ENCODE measurements around the gene IMMP2L.

The IMMP2L gene

GRCh38 chr7:110766864-110767263 is 795.4 kb downstream of the IMMP2L start:
- DNase-seq, result no peak

DNA sequence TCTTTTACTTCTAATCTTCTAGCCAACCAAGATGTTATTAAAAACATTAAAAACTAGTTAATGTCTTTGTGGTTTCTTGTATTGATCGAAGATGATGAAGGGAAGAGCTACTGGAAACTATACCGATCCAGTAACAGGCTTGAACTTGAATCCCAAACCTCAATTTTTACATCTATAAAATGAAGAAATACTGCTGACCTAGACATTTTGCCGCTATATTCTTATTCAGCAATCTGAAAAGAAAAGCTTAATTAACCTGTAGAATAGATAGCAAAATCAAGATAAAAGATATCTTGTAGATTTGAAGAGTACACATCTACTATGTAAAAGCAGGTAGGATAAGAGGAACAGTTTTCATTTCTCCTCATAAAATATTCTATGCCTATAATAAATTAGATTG is 797.4 kb downstream of the IMMP2L start:
- no peak for DNase-seq

DNA sequence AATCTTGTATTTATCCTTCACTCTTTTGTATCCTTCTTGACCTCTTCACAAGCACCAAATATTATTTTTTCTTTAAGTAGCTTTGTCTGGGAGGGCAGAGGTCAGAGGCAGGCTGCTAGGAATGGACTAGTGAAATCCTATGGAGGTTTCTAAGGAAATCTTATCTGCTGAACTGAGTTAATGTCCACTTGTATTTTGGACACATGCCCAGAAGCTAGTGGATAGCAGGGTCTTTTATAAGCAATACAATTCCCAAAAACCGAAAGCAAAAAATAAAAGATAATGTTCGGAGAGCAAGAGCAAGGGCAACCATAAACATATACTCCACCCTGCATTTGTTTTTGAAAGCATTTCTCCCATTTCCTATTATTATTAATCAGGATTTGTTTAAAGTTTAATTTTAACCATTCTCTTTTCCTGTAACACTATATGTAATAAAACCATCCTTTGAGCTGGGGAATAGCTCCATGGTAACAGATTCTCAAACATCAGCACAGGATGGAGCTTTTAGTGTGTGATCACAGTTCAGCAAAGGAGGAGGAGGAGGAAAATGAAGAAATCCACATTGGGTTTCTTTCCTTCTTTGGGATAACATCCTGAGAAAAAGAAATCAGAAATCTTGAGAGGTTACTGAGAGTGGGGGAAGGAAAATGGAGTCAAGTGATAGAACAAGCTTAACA is 799.6 kb downstream of the IMMP2L start:
- DNase-seq, result no peak

DNA sequence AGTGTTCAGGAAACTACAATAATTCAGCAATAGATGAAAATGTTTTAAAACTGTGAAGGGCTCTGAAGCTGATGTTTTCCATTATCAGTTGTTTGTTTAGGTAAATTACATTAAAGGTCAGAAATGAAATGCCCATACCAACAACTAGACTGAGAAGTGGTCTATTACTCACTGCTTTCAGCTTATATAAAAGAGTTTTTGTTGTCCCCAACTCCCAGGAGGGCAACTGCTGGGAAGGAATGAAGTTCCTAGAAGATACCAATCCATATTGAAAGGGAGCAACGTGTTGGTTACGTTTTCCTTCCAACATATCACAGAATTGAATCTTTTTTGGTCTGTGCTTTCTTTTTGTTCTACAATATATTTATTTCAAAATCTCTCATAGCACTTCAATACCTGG is 802.0 kb downstream of the IMMP2L start:
- no peak for DNase-seq

DNA sequence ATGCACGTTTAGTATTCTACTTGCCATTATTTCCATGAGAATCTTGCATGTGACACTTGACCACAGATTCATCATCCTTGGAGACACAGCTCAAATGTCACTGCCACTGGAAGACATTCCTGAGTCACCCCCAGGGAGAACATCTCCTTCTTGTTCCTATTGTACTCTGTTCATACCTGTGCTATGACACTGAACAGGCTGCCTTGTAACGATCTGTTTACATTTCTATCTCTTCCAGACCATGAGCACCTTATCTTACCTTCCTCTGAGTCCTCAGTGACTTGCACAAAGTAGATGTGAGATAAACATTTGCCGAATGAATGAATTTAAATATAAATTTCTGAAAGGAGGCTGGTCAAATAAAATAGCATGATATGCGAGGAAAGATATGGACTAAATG is 803.2 kb downstream of the IMMP2L start:
- no peak for DNase-seq

GRCh38 chr7:110754649-110755048 is 807.6 kb downstream of the IMMP2L start:
- no peak for DNase-seq

- no peak for DNase-seq
These were observed 811.2 kb downstream of the IMMP2L start for GRCh38 chr7:110750931-110751605.

- DNase-seq, result no peak
These were observed 829.1 kb downstream of the IMMP2L start for GRCh38 chr7:110733221-110733620.

DNA sequence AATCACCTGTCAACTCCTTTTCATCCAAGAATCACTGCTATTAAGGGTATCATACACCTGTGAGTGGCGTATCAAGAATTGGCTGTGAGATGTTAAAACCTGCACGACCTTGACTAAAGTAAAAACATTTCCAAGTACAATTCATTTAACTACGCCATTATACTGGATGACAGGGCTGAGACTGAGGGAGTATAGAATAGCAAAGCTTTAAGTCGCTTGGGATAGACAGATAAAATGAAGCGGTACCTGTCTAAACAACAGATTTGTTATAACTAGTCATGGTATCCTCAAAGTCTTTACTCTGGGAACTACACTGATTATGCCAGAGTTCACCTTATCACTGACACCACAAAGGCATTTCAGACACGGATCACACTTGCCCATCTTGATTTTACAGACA is 837.5 kb downstream of the IMMP2L start:
- DNase-seq, result no peak

- no peak for DNase-seq
These were observed 840.9 kb downstream of the IMMP2L start for GRCh38 chr7:110721395-110721794.

DNA sequence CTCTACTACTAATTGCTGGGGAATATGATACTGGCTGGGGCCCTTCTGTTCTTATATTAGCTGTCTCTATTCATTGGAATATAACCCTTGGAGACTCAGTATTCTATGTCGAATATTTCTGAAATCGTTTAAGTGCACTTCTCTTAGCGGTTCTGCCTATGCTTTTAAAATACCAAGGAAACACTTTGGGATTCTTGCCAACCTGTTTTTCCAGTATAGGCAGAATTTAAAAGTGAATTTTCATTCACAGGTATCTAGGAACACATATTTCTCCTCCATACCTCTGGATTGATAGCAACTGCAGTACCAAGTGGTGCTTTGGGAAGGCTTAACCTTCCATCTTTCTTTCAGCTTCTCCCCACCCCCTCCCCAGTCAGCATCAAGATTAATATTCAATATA is 841.7 kb downstream of the IMMP2L start:
- DNase-seq, result no peak

DNA sequence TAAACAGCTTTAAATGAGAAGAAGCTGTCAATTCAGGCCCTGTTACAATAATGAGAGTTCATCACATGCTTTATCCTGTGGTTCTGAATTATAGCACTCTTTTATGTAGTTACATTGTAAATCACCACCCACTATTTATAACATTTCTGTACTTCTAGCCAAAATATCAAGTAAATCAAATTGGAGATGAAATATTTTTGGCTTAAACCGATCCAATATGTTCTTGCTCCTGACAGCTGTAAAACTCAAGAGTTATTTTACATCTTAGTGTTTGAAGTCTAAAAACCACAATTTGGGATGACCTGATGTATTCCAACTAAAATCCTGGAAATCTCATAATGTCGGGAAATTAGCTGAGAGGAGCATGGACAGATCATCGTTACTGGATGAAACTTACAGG is 842.6 kb downstream of the IMMP2L start:
- no peak for DNase-seq

GRCh38 chr7:110718503-110719205 is 843.6 kb downstream of the IMMP2L start:
- no peak for DNase-seq

DNA sequence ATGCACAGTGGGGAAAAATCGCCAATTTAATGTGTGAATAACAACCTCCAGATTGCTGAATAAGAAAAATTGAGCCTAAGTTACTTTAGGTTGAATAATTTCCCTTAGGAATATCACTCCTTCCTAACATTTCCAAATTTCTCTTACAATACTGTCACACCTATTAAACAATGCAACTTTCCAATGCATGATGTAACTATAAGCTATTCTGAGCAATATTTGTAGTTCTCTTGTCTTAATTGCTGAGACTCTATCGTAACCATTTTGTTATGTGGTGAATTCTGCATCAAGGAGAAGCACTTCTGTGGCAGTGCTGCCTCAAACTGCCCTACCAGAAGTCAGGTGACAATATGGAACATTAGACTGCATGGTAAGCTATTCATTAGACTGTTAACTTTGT is 858.1 kb downstream of the IMMP2L start:
- DNase-seq, result no peak

- DNase-seq, result no peak
These were observed 863.7 kb downstream of the IMMP2L start for GRCh38 chr7:110698576-110698975.

DNA sequence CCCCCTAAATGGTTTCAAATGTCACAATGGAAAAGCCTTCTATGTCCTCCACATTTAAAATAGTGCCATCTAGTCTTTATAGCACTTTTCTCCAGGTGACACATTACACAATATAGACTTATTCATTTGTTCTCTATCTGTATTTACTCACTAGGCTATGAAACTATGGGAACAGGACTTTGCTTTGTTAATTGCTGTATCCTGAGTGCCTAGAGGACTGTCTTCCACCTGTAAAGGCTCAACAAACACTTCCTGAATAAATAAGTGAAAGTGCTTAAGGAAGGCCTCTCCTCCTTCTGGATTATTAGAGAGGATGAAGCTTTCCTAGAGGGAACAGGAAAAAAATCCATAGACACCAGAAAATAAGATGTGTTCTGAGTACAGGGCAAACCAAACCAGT is 868.9 kb downstream of the IMMP2L start:
- DNase-seq, result no peak

GRCh38 chr7:110688908-110689307 is 873.4 kb downstream of the IMMP2L start:
- no peak for DNase-seq

DNA sequence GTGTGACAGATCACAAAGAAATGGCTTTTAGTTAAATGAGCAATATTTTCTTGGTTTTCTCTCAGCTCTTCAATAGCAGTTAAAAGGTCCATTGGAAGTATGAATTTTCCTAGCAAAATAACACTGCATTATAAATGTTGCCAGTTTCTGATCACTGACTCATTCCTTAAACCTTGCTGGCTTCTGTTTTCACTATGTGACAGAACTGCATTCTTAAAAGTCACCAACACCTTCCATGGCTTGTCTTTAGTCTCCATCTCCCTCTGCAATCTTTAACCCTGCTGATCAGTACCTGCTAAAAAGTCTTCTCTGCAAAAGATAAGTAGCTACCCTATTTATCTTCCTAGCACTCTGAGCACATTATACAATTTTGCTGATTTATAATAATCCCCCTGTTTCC is 876.4 kb downstream of the IMMP2L start:
- no peak for DNase-seq

GRCh38 chr7:110681941-110682340 is 880.4 kb downstream of the IMMP2L start:
- DNase-seq, result no peak

- no peak for DNase-seq
These were observed 884.9 kb downstream of the IMMP2L start for GRCh38 chr7:110677405-110677804.

DNA sequence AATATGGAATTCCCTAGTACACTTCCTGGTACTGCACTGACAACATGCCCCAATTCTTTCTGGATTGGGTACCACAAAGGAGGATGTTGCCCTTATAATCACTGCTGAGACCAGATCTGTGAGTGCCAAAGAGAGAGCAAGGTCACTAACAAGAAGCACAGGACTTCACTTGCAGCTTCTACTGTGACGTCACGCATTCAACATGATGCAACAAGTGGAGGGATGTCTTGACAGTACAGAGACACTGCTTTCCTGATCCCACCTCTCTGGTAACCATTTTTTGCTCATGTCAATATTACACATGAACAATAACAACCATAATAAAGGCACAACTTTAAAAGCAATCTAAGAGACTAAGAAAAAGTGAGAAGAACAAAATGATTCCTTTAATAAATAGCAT is 885.5 kb downstream of the IMMP2L start:
- DNase-seq, result no peak

DNA sequence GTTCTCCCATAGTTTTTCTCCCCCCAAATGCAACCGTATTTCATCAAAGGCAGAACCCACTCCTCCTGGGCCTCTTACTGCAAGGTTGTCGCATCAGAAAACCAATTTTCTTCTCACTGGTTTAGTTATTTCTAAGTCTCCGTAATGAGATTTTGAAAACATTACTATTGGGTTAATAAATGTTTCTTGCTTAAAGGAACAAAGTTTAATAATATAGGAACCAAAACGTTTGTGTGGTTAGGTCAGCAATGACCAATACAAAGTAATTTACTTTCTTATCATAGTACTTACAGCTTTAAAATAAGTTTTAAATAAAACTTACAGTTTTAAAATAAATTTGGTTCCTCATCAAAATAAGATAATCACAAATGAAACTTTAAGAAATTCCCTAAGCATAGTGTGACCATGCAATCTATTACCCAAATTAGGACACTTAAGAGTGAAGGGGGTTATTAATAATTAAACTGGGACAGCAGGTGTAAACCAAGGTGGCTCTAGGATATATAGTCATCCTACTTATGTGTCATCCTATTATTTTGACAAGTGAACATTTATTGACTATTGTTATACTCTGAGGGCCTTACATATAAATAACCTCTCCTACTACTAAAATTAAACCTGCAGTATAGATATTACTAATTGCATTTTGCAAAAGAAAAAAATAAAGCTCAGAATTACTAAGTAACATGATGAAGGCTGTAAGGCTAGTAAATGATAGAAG is 886.7 kb downstream of the IMMP2L start:
- DNase-seq, result no peak

GRCh38 chr7:110673148-110673547 is 889.1 kb downstream of the IMMP2L start:
- no peak for DNase-seq

GRCh38 chr7:110669410-110669809 is 892.9 kb downstream of the IMMP2L start:
- no peak for DNase-seq

Data from NCI-H1436 treated with DMSO at 0.1 percent for 48 hours (cell line).